OCI-LY3 (cell line): ENCODE measurements around the gene GTF2IRD2.
"Not testable (repeated sequence)": the region's sequence is repeated elsewhere in the genome, so short reads cannot be mapped to it uniquely, and the experiment has no call there.

Experiments
- H2AFZ ChIP-seq: fragments of 200-600, 300-600 bp; shearing (Covaris generic); 2 replicates; pipeline ENCODE4 v1.6.0; 2014; ENCODE audit warnings: antibody characterized with exemption, low read depth, low read length
- H3K27ac ChIP-seq: fragments of 200-600, 300-600 bp; sonication (generic); 2 replicates; pipeline ENCODE4 v1.5.1; 2014; ENCODE audit warnings: mild to moderate bottlenecking, low read length, moderate library complexity, mixed read lengths
- H3K27me3 ChIP-seq: fragments of 200-600, 300-600 bp; sonication (generic); 2 replicates; pipeline ENCODE4 v1.6.1; 2014; ENCODE audit warnings: low read depth, low read length, mixed read lengths
- H3K36me3 ChIP-seq: fragments of 200-600, 300-600 bp; sonication (generic); replicated peaks from 2 replicates; pipeline ENCODE3; 2014; ENCODE audit warnings: low read depth, low read length, mixed read lengths
- H3K4me1 ChIP-seq: fragments of 300-600, 200-600 bp; sonication (generic); 2 replicates; pipeline ENCODE4 v1.6.1; 2014; ENCODE audit warnings: low read length, mixed read lengths
- H3K4me2 ChIP-seq: fragments of 200-600, 300-600 bp; sonication (generic); 2 replicates; pipeline ENCODE4 v1.6.1; 2014; ENCODE audit warnings: low read length, mixed read lengths
- H3K4me3 ChIP-seq: fragments of 300-600, 200-600 bp; sonication (generic); 2 replicates; pipeline ENCODE4 v1.5.1; 2014; ENCODE audit warnings: antibody characterized with exemption, mild to moderate bottlenecking, low read length, moderate library complexity
- H3K79me2 ChIP-seq: fragments of 300-600, 200-600 bp; shearing (Covaris generic); 2 replicates; pipeline ENCODE4 v1.6.1; 2014; ENCODE audit warnings: mild to moderate bottlenecking, low read length, mixed read lengths
- H3K9ac ChIP-seq: fragments of 300-600, 200-600 bp; shearing (Covaris generic); 2 replicates; pipeline ENCODE4 v1.6.0; 2014; ENCODE audit warnings: mild to moderate bottlenecking, low read length, moderate library complexity
- H3K9me3 ChIP-seq: fragments of 200-600, 300-600 bp; shearing (Covaris generic); 2 replicates; pipeline ENCODE4 v1.6.1; 2014; ENCODE audit warnings: low read length, mixed read lengths; ENCODE audit not compliant: insufficient read depth
- H4K20me1 ChIP-seq: fragments of 200-600, 300-600 bp; sonication (generic); 2 replicates; pipeline ENCODE4 v1.6.1; 2016; ENCODE audit warnings: low read length, mixed read lengths; ENCODE audit not compliant: insufficient read depth

Gene GTF2IRD2

GRCh38 chr7:74789200-74789736 is 62.1 kb downstream of the GTF2IRD2 start:
- not testable (repeated sequence) for H3K9me3 ChIP-seq, H3K4me3 ChIP-seq, H3K27me3 ChIP-seq, H3K27ac ChIP-seq, H4K20me1 ChIP-seq, H3K4me1 ChIP-seq, H3K79me2 ChIP-seq, H3K9ac ChIP-seq, H2AFZ ChIP-seq, H3K36me3 ChIP-seq, H3K4me2 ChIP-seq

GRCh38 chr7:74788369-74789150 is 62.8 kb downstream of the GTF2IRD2 start:
- H3K4me3 ChIP-seq, result peak overlapping the region; percentile 40; the same call in 1 of the 2 replicates
- H3K79me2 ChIP-seq, H3K9ac ChIP-seq, H4K20me1 ChIP-seq, H3K4me1 ChIP-seq, H3K27me3 ChIP-seq, H3K4me2 ChIP-seq, H3K36me3 ChIP-seq, H3K9me3 ChIP-seq, H3K27ac ChIP-seq, H2AFZ ChIP-seq: not testable (repeated sequence)

- not testable (repeated sequence) for H3K4me2 ChIP-seq, H3K9me3 ChIP-seq, H3K27ac ChIP-seq, H3K4me3 ChIP-seq, H4K20me1 ChIP-seq, H3K36me3 ChIP-seq, H3K79me2 ChIP-seq, H3K27me3 ChIP-seq, H3K4me1 ChIP-seq, H3K9ac ChIP-seq, H2AFZ ChIP-seq
Measured at GRCh38 chr7:74783595-74783994, 67.8 kb downstream of the GTF2IRD2 start.

- not testable (repeated sequence) for H3K27me3 ChIP-seq, H3K36me3 ChIP-seq, H3K4me3 ChIP-seq, H3K27ac ChIP-seq, H3K4me1 ChIP-seq, H3K79me2 ChIP-seq, H3K9me3 ChIP-seq, H3K9ac ChIP-seq, H2AFZ ChIP-seq, H3K4me2 ChIP-seq, H4K20me1 ChIP-seq
Measured at GRCh38 chr7:74781746-74782145, 69.7 kb downstream of the GTF2IRD2 start.

- H3K4me3 ChIP-seq, H3K4me1 ChIP-seq, H3K4me2 ChIP-seq, H3K9me3 ChIP-seq, H3K27ac ChIP-seq, H3K9ac ChIP-seq, H3K27me3 ChIP-seq, H3K36me3 ChIP-seq, H3K79me2 ChIP-seq, H4K20me1 ChIP-seq, H2AFZ ChIP-seq: not testable (repeated sequence)
Measured at GRCh38 chr7:74779053-74779452, 72.4 kb downstream of the GTF2IRD2 start.

- not testable (repeated sequence) for H3K27me3 ChIP-seq, H3K4me1 ChIP-seq, H2AFZ ChIP-seq, H3K9me3 ChIP-seq, H3K4me2 ChIP-seq, H3K79me2 ChIP-seq, H4K20me1 ChIP-seq, H3K4me3 ChIP-seq, H3K36me3 ChIP-seq, H3K9ac ChIP-seq, H3K27ac ChIP-seq
Measured at GRCh38 chr7:74775111-74775510, 76.3 kb downstream of the GTF2IRD2 start.

GRCh38 chr7:74773760-74774750 is 77.3 kb downstream of the GTF2IRD2 start, which contains the start of gene NCF1:
Gene NCF1, plus strand, starts transcription at chr7:74774011. Its CDS starts 21 bp downstream, at chr7:74774032.
- H2AFZ ChIP-seq, H3K4me1 ChIP-seq, H4K20me1 ChIP-seq, H3K79me2 ChIP-seq, H3K27ac ChIP-seq, H3K9me3 ChIP-seq, H3K27me3 ChIP-seq, H3K4me2 ChIP-seq, H3K9ac ChIP-seq, H3K4me3 ChIP-seq, H3K36me3 ChIP-seq: not testable (repeated sequence)

- not testable (repeated sequence) for H3K9ac ChIP-seq, H3K36me3 ChIP-seq, H3K27ac ChIP-seq, H3K4me1 ChIP-seq, H2AFZ ChIP-seq, H3K4me2 ChIP-seq, H3K9me3 ChIP-seq, H3K27me3 ChIP-seq, H4K20me1 ChIP-seq, H3K4me3 ChIP-seq, H3K79me2 ChIP-seq
Measured at GRCh38 chr7:74772093-74772492, 79.3 kb downstream of the GTF2IRD2 start.

GRCh38 chr7:74770062-74770461 is 81.3 kb downstream of the GTF2IRD2 start:
- not testable (repeated sequence) for H3K36me3 ChIP-seq, H3K9ac ChIP-seq, H3K27ac ChIP-seq, H3K27me3 ChIP-seq, H3K9me3 ChIP-seq, H3K79me2 ChIP-seq, H2AFZ ChIP-seq, H4K20me1 ChIP-seq, H3K4me1 ChIP-seq, H3K4me3 ChIP-seq, H3K4me2 ChIP-seq
